CD4-positive, alpha-beta T cell (primary cell): ENCODE data around the gene ZNF335. TPM values are rescaled to one million over a fixed set of nuclear protein-coding genes. Genes with fewer than 3 reads are reported as not detected.

Experiments
- ATAC-seq: fragments of 200-7000 bp; cut with Tn5 transposase; one replicate; pipeline ENCODE4 v1.10.0; 2022; ENCODE audit warnings: mild to moderate bottlenecking; ENCODE audit not compliant: poor library complexity
- CTCF ChIA-PET: fragments of 350-600 bp; sonication (Branson Sonifier 250); formaldehyde crosslinking; loops from one replicate; lab custom pipeline; 2021; ENCODE audit warnings: antibody characterized with exemption, inconsistent platforms; lab: Charles Lee
- POLR2A ChIA-PET: fragments of 350-600 bp; sonication (Branson Sonifier 250); formaldehyde crosslinking; loops from one replicate; lab custom pipeline; 2021; ENCODE audit warnings: antibody characterized with exemption, inconsistent platforms; lab: Charles Lee
- DNase-seq, 14 experiments: peaks; one replicate each; pipeline ENCODE4 v3.0.0-alpha.2; 2013 to 2020; ENCODE audit warnings: mixed read lengths in 2 of 14
- H3K27ac ChIP-seq, 2 donors: one replicate each; pipeline versions ENCODE4 v1.5.1 to v1.7.0; 2013; ENCODE audit warnings: low read length in 2 of 2, low read depth in 1 of 2, mild to moderate bottlenecking in 1 of 2
- H3K27me3 ChIP-seq, 2 experiments: 1 replicate in 1 of 2; 2 replicates in 1 of 2; pipeline versions ENCODE4 v1.6.1 to v1.7.0; 2013; ENCODE audit warnings: low read length in 2 of 2, control low read depth in 1 of 2, mild to moderate bottlenecking in 1 of 2, moderate library complexity in 1 of 2; ENCODE audit not compliant: insufficient read depth in 2 of 2, control insufficient read depth in 1 of 2
- H3K36me3 ChIP-seq: one replicate; pipeline ENCODE4 v1.6.1; 2013; ENCODE audit warnings: low read length, control low read depth; ENCODE audit not compliant: insufficient read depth
- H3K4me1 ChIP-seq: one replicate; pipeline ENCODE4 v1.6.1; 2013; ENCODE audit warnings: low read length, control low read depth; ENCODE audit not compliant: insufficient read depth
- H3K4me3 ChIP-seq: one replicate; pipeline ENCODE4 v1.5.1; 2013; ENCODE audit warnings: mild to moderate bottlenecking, low read length, moderate library complexity
- H3K9me3 ChIP-seq, 2 experiments: 1 replicate in 1 of 2; 2 replicates in 1 of 2; pipeline versions ENCODE4 v1.6.1 to v1.7.0; 2013; ENCODE audit warnings: low read length in 2 of 2, mild to moderate bottlenecking in 2 of 2, control low read depth in 1 of 2, moderate library complexity in 1 of 2; ENCODE audit not compliant: control insufficient read depth in 1 of 2, insufficient read depth in 1 of 2
- H3K27ac Mint-ChIP-seq: one replicate; pipeline ENCODE4 v1.8.0; 2020; ENCODE audit warnings: mixed read lengths
- H3K27me3 Mint-ChIP-seq: one replicate; pipeline ENCODE4 v1.8.0; 2021; ENCODE audit warnings: mixed read lengths
- H3K36me3 Mint-ChIP-seq: one replicate; pipeline ENCODE4 v1.8.0; 2021; ENCODE audit warnings: low read depth, mixed read lengths
- H3K4me1 Mint-ChIP-seq: one replicate; pipeline ENCODE4 v1.8.0; 2021; ENCODE audit warnings: low read depth, mixed read lengths
- H3K4me3 Mint-ChIP-seq: one replicate; pipeline ENCODE4 v1.8.0; 2020; ENCODE audit warnings: mild to moderate bottlenecking, mixed read lengths
- H3K9me3 Mint-ChIP-seq: one replicate; pipeline ENCODE4 v1.8.0; 2020; ENCODE audit warnings: mixed read lengths
- intact Hi-C, 2 experiments: fragments of 100-400 bp; cut with DNase I in 1 of 2; cut with micrococcal nuclease in 1 of 2; formaldehyde crosslinking; loops; one replicate each; pipeline versions ENCODE4 v1.15.1 to v1.9.0; 2023 to 2025; cut with DNase I, micrococcal nuclease
- total RNA-seq, 174 experiments: library from RNA in 2 of 174; stranded (reverse) in 2 of 174; gene quantifications; one replicate each; pipeline ENCODE4 v1.2.3 and lab custom pipeline; 2021 to 2026
- TF ChIP-seq, protein P1 (sequence below): fragments of 200-600 bp; IDR thresholded peaks from one replicate; pipeline ENCODE4 v1.8.0; 2022; ENCODE audit warnings: antibody characterized with exemption, mild to moderate bottlenecking

The ZNF335 gene
- total RNA-seq, 2 experiments from 2014 or later, result 67.3 to 74.6 TPM

DNA sequence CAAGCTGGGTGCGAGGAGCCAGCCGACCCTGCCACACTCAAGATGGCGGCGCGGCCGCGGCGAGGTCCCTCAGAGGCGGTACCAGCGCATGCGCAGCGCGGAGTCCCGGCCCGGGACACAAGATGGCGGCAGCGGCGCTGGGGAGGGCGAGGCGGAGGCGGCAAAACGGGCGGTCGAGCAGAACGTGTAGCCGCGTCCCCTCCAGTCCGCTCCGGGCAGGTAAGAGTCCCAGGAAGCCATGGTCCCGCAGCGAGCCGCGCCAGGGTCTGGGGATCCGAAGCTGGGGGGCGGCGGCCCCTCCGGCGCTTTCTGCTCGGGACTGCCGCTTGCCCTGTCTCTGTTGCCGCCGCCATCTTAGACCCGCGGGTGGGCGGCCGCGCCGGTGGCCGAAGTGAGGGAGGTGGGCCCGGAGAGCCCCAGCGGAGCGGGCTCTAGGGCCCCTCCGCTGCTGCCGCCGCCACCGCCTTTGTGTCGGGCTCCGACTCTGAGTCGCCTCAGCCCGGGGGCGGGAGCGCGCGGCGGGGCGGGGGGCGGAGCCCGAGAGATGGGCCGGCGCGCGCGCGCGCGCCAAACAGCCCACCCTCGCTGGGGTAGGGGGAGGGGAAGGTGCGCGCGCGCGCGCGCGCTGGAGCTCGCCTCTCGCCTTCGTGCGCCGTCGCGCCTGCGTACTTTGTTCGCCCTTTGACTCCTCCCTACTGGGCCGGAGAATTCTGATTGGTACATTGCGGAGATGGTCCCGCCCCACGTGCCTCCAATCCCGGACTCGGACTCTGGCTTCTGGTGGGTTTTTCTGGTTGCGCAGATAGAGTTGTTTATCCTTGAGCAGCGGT is 37.2 kb downstream of the ZNF335 start, which contains the start of gene PCIF1:
TSS of gene PCIF1 (plus strand) at position 98 of the 830 bp plus-strand sequence. CDS start 4,317 bp downstream, outside the sequence.
- peak; percentile 77 for ATAC-seq
- POLR2A ChIA-PET, result interaction anchor here (0.8 to 6.8 kb wide), 39 partner anchors 8 to 1049 kb away, joined by 3 to 195 read pairs (median 9); partner anchors contain the start of genes ACOT8, CTSA, DNTTIP1 and ELMO2
- CTCF ChIA-PET, result interaction anchor here (1.3 to 2.3 kb wide), 4 partner anchors 36 to 45 kb away, joined by 3 to 20 read pairs (median 6); partner anchors contain the start of gene ZNF335
- intact Hi-C loops, result loop anchor here (1.0 to 5.0 kb wide), 9 partner anchors 38 to 472 kb away; partner anchors contain the start of genes ACOT8 (in 2 of the 2), CTSA (in 2 of the 2), NEURL2 (in 2 of the 2) and ZNF335 (in 2 of the 2)
- Mint-ChIP-seq H3K27ac (peak within 1 kb of the TSS; percentile 97), H3K36me3 (peaks cover 48% of the 10 kb centered on the region), H3K9me3 (no peaks in the 10 kb centered on the region), H3K4me3 (peak within 1 kb of the TSS; percentile 98), H3K27me3 (no peaks in the 10 kb centered on the region), H3K4me1 (peaks cover 34% of the 10 kb centered on the region)
- H3K4me3 ChIP-seq, result peak within 1 kb of the TSS; percentile 100
- peaks cover 40% of the 10 kb centered on the region for H3K4me1 ChIP-seq
- TF ChIP-seq, protein P1, sequence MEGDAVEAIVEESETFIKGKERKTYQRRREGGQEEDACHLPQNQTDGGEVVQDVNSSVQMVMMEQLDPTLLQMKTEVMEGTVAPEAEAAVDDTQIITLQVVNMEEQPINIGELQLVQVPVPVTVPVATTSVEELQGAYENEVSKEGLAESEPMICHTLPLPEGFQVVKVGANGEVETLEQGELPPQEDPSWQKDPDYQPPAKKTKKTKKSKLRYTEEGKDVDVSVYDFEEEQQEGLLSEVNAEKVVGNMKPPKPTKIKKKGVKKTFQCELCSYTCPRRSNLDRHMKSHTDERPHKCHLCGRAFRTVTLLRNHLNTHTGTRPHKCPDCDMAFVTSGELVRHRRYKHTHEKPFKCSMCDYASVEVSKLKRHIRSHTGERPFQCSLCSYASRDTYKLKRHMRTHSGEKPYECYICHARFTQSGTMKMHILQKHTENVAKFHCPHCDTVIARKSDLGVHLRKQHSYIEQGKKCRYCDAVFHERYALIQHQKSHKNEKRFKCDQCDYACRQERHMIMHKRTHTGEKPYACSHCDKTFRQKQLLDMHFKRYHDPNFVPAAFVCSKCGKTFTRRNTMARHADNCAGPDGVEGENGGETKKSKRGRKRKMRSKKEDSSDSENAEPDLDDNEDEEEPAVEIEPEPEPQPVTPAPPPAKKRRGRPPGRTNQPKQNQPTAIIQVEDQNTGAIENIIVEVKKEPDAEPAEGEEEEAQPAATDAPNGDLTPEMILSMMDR, result no peak
- peak; percentile 97 to 100 (median 98) for DNase-seq
- H3K27ac ChIP-seq, result peak within 1 kb of the TSS; percentile 96 to 99
- peaks cover 30% of the 10 kb centered on the region for H3K36me3 ChIP-seq
- H3K9me3 ChIP-seq, result no peaks in the 10 kb centered on the region
- H3K27me3 ChIP-seq, result no peaks in the 10 kb centered on the region

DNA sequence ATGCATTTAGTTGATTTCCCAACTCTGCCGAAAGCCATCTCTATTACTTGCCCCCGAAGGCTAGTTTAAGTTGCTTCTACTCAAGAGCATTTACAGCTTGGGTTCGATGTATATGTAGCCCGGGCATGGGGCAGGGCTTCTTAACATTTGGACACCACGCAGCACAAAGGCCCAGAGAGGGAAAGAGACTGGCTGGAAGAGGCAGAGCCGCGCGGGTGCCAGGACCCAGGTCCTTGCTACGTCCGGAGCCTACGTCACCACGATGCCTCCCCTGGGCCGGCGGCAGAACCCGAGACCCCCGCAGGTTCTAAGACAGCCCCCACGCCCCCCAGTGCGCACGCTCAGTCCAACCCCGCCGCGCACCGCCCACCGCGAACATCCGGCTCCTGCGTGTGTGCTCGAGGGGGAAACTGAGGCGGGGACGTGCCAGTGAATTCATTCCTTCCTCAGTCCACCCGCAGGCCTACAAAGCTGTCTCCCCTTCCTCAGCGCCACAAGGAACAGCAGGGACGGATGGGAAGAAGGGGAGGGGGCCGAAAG is 37.9 kb downstream of the ZNF335 start:
- peaks cover 41% of the 10 kb centered on the region for H3K36me3 Mint-ChIP-seq
- no peaks in the 10 kb centered on the region for H3K9me3 ChIP-seq
- CTCF ChIA-PET, result interaction anchor here (0.6 to 2.3 kb wide), 8 partner anchors 16 to 59 kb away, joined by 3 to 20 read pairs (median 5); partner anchors contain the start of genes CTSA and ZNF335
- peak overlapping the region; percentile 97 for H3K27ac Mint-ChIP-seq
- peak overlapping the region; percentile 98 for H3K4me3 Mint-ChIP-seq
- peaks cover 40% of the 10 kb centered on the region for H3K4me1 ChIP-seq
- H3K9me3 Mint-ChIP-seq, result no peaks in the 10 kb centered on the region
- no peaks in the 10 kb centered on the region for H3K27me3 ChIP-seq
- intact Hi-C loops, result loop anchor here (1.0 to 5.0 kb wide), 8 partner anchors 38 to 428 kb away; partner anchors contain the start of genes CTSA (in 2 of the 2), NEURL2 (in 2 of the 2), ACOT8 (in 1 of the 2) and NCOA5 (in 1 of the 2)
- peak overlapping the region; percentile 96 to 99 for H3K27ac ChIP-seq
- H3K27me3 Mint-ChIP-seq, result no peaks in the 10 kb centered on the region
- ATAC-seq (peak; percentile 0), DNase-seq (no peak)
- TF ChIP-seq, protein P1, result no peak
- peaks cover 34% of the 10 kb centered on the region for H3K4me1 Mint-ChIP-seq
- POLR2A ChIA-PET, result interaction anchor here (0.8 to 6.8 kb wide), 29 partner anchors 8 to 1049 kb away, joined by 3 to 195 read pairs (median 10); partner anchors contain the start of genes ACOT8, CTSA, DNTTIP1 and ELMO2
- H3K4me3 ChIP-seq, result peak overlapping the region; percentile 100
- peaks cover 23% of the 10 kb centered on the region for H3K36me3 ChIP-seq
